SK-N-SH (cell line): ENCODE measurements around the gene BBOF1. TPM values are rescaled to one million over a fixed set of nuclear protein-coding genes. Genes with fewer than 3 reads are reported as not detected.

ENCODE experiments used
- CTCF ChIA-PET: fragments of 300-600, 350-600 bp; formaldehyde crosslinking; extraction: SDS; loops from one replicate; lab custom pipeline; 2021; lab: Yijun Ruan, JAX
- POLR2A ChIA-PET: fragments of 350-600 bp; sonication (Branson Sonifier 250); formaldehyde crosslinking; extraction: SDS; loops from one replicate; lab custom pipeline; 2020; ENCODE audit warnings: antibody characterized with exemption, inconsistent platforms; lab: Yijun Ruan, JAX
- DNase-seq: peaks from one replicate; pipeline ENCODE4 v3.0.0; 2012
- H2AFZ ChIP-seq: fragments of 200-600 bp; sonication (generic); 2 replicates; pipeline ENCODE4 v1.8.1; 2016; ENCODE audit warnings: antibody characterized with exemption, mild to moderate bottlenecking, low read depth
- H3F3A ChIP-seq: fragments of 200-600 bp; sonication (generic); replicated peaks from 2 replicates; pipeline ENCODE3; 2016; ENCODE audit warnings: antibody characterized with exemption, mild to moderate bottlenecking; ENCODE audit not compliant: insufficient read depth
- H3K27ac ChIP-seq, 2 experiments: fragments of 200-500 bp in 1 of 2; fragments of 200-600 bp in 1 of 2; sonication (Bioruptor generic) in 1 of 2; sonication (generic), shearing (Covaris generic) in 1 of 2; 2 replicates each; pipeline versions ENCODE4 v1.5.1 to v1.6.1; 2014 to 2016; ENCODE audit warnings: low read depth in 2 of 2, inconsistent platforms in 1 of 2, low read length in 1 of 2, mild to moderate bottlenecking in 1 of 2, mixed read lengths in 1 of 2
- H3K27me3 ChIP-seq: fragments of 200-600 bp; sonication (generic), shearing (Covaris generic); 2 replicates; pipeline ENCODE4 v1.6.1; 2016; ENCODE audit warnings: mixed run types; ENCODE audit not compliant: insufficient read depth
- H3K36me3 ChIP-seq, 2 experiments: fragments of 200-500 bp in 1 of 2; fragments of 200-600 bp in 1 of 2; sonication (Bioruptor generic) in 1 of 2; sonication (generic) in 1 of 2; replicated peaks in 1 of 2; 2 replicates each; pipeline versions ENCODE3 to v1.5.1; 2014 to 2016; ENCODE audit warnings: low read length in 1 of 2, mild to moderate bottlenecking in 1 of 2; ENCODE audit not compliant: insufficient read depth in 2 of 2, control insufficient read depth in 1 of 2
- H3K4me1 ChIP-seq, 2 experiments: fragments of 200-500 bp in 1 of 2; fragments of 200-600 bp in 1 of 2; sonication (Bioruptor generic) in 1 of 2; sonication (generic), shearing (Covaris generic) in 1 of 2; 2 replicates each; pipeline versions ENCODE4 v1.5.1 to v1.6.1; 2014 to 2016; ENCODE audit warnings: low read depth in 1 of 2, low read length in 1 of 2, mixed run types in 1 of 2; ENCODE audit not compliant: insufficient read depth in 2 of 2, control insufficient read depth in 1 of 2
- H3K4me2 ChIP-seq: fragments of 200-600 bp; sonication (generic), shearing (Covaris generic); 2 replicates; pipeline ENCODE4 v1.6.1; 2017; ENCODE audit warnings: mixed run types
- H3K4me3 ChIP-seq, 2 experiments: fragments of 200-500 bp in 1 of 2; fragments of 200-600 bp in 1 of 2; sonication (Bioruptor generic) in 1 of 2; sonication (generic), shearing (Covaris generic) in 1 of 2; 2 replicates each; pipeline versions ENCODE4 v1.5.1 to v1.8.1; 2014 to 2016; ENCODE audit warnings: low read depth in 2 of 2, inconsistent platforms in 1 of 2, low read length in 1 of 2, mild to moderate bottlenecking in 1 of 2, mixed read lengths in 1 of 2, moderate library complexity in 1 of 2
- H3K79me2 ChIP-seq: fragments of 200-600 bp; sonication (generic); 2 replicates; pipeline ENCODE4 v1.8.1; 2017; ENCODE audit warnings: mild to moderate bottlenecking; ENCODE audit not compliant: insufficient read depth
- H3K9ac ChIP-seq: fragments of 200-600 bp; sonication (generic); 2 replicates; pipeline ENCODE4 v1.6.1; 2017; ENCODE audit warnings: mixed run types
- H3K9me2 ChIP-seq: fragments of 200-600 bp; sonication (generic); 2 replicates; pipeline ENCODE4 v1.6.1; 2017; ENCODE audit warnings: mixed run types
- H3K9me3 ChIP-seq: fragments of 200-600 bp; sonication (generic); 2 replicates; pipeline ENCODE4 v1.6.1; 2017; ENCODE audit warnings: mixed run types, mild to moderate bottlenecking, moderate library complexity
- H4K20me1 ChIP-seq: fragments of 200-600 bp; sonication (generic); 2 replicates; pipeline ENCODE4 v1.6.1; 2017; ENCODE audit warnings: mild to moderate bottlenecking, mixed run types; ENCODE audit not compliant: insufficient read depth
- EZH2phosphoT487 ChIP-seq: fragments of 200-600 bp; sonication (generic); IDR thresholded peaks from 2 replicates; pipeline ENCODE4 v1.6.1; 2017; ENCODE audit warnings: low read depth, mixed run types, mild to moderate bottlenecking, antibody characterized with exemption, moderate library complexity, borderline replicate concordance
- FOSL2 ChIP-seq: IDR thresholded peaks from 2 replicates; pipeline ENCODE4 v1.4.0; 2012; ENCODE audit warnings: low read depth, mild to moderate bottlenecking, moderate library complexity, borderline replicate concordance
- FOXM1 ChIP-seq: IDR thresholded peaks from 2 replicates; pipeline ENCODE4 v1.4.0; 2012; ENCODE audit warnings: low read depth, mild to moderate bottlenecking
- GATA2 ChIP-seq: sonication (generic); formaldehyde crosslinking; IDR thresholded peaks from 2 replicates; pipeline ENCODE4 v1.5.0; 2020; ENCODE audit warnings: mild to moderate bottlenecking, missing genetic modification reagents
- JUND ChIP-seq: IDR thresholded peaks from 2 replicates; pipeline ENCODE4 v1.4.0; 2012
- MXI1 ChIP-seq: IDR thresholded peaks from 2 replicates; pipeline ENCODE4 v1.6.1; 2012; ENCODE audit warnings: mild to moderate bottlenecking, low read depth, low read length, improper control_type of control experiment
- NFIC ChIP-seq: IDR thresholded peaks from 2 replicates; pipeline ENCODE4 v1.4.0; 2012; ENCODE audit warnings: borderline replicate concordance
- RCOR1 ChIP-seq: fragments of 150-350 bp; IDR thresholded peaks from 2 replicates; pipeline ENCODE4 v1.6.1; 2017; ENCODE audit warnings: antibody characterized with exemption, low read length
- SIN3A ChIP-seq: IDR thresholded peaks from 2 replicates; pipeline ENCODE4 v1.6.1; 2012; ENCODE audit warnings: low read depth, mild to moderate bottlenecking, low read length, moderate library complexity, borderline replicate concordance
- TAF1 ChIP-seq: IDR thresholded peaks from 2 replicates; pipeline ENCODE4 v1.6.1; 2012; ENCODE audit warnings: low read depth, mild to moderate bottlenecking, low read length, moderate library complexity, borderline replicate concordance
- YY1 ChIP-seq: IDR thresholded peaks from 2 replicates; pipeline ENCODE4 v1.4.0; 2012; ENCODE audit warnings: low read depth, mild to moderate bottlenecking
- WGBS: methylation state at CpG from one replicate; pipeline ENCODE4 v1.1.6; 2017; ENCODE audit warnings: low lambda C conversion rate; 5-methylcytosine and 5-hydroxymethylcytosine counted together
- polyA plus RNA-seq, 3 experiments: library from polyadenylated mRNA; depleted of rRNA; stranded (reverse); fragments of >200 nt; gene quantifications; 2 replicates each; pipeline ENCODE4 v1.2.3, GENCODE V29; 2012
- TF ChIP-seq, protein P1 (sequence below): IDR thresholded peaks from 2 replicates; pipeline ENCODE4 v1.4.0; 2012; ENCODE audit warnings: low read depth, borderline replicate concordance
- TF ChIP-seq, protein P2 (sequence below): IDR thresholded peaks from 2 replicates; pipeline ENCODE4 v1.4.0; 2012; ENCODE audit warnings: low read depth, borderline replicate concordance
- TF ChIP-seq, protein P3 (sequence below): IDR thresholded peaks from 2 replicates; pipeline ENCODE4 v1.4.0; 2012; ENCODE audit warnings: low read depth
- TF ChIP-seq, protein P4 (sequence below): fragments of 150-350 bp; IDR thresholded peaks from 2 replicates; pipeline ENCODE4 v1.6.1; 2016; ENCODE audit warnings: mild to moderate bottlenecking, low read depth, low read length
- TF ChIP-seq, protein P5 (sequence below): IDR thresholded peaks from 2 replicates; pipeline ENCODE4 v1.6.1; 2012; ENCODE audit warnings: mild to moderate bottlenecking, low read depth, low read length, moderate library complexity
- TF ChIP-seq, protein P6 (sequence below): fragments of 200-600 bp; sonication (generic); IDR thresholded peaks from 2 replicates; pipeline ENCODE4 v1.6.1; 2017; ENCODE audit warnings: antibody characterized with exemption, mild to moderate bottlenecking, moderate library complexity

BBOF1 gene
- polyA plus RNA-seq, 1 of the 3 experiments (the other 2 are of a cell fraction), result 1.9 TPM

DNA sequence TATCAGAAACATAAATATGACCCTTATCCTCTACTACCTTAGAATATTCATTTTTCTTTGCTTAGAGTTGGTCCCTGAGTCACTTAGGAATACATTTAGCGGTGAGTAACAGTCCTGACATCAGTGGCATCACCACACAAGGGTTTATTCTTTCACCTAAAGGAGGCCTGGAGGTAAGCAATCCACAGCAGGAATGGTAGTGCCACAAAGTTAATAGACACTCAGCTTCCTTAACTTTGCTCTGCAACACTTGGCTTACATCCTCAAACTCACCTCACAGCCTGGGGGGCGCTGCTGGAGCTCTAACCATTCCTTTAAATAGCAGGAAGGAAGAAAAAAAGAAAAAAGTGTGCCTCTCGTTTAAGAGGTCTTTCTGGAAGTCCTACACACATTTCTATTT lies 29.1 kb downstream of the BBOF1 start:
- no peaks in the 10 kb centered on the region for H3K9me2 ChIP-seq
- TF ChIP-seq YY1, result no peak
- TF ChIP-seq EZH2phosphoT487, result no peak
- TF ChIP-seq SIN3A, result no peak
- no peak for TF ChIP-seq TAF1
- TF ChIP-seq, all 33 proteins: peak for 0
- Histone ChIP-seq H3F3A (no peaks in the 10 kb centered on the region), H3K4me2 (no peak overlapping the region), H3K36me3 (no peaks in the 10 kb centered on the region), H2AFZ (no peak overlapping the region), H3K9me3 (no peaks in the 10 kb centered on the region), H3K27me3 (no peaks in the 10 kb centered on the region), H3K9ac (no peak overlapping the region), H4K20me1 (no peaks in the 10 kb centered on the region), H3K4me3 (no peak overlapping the region), H3K27ac (no peak overlapping the region; a peak in 1 of 4 replicates), H3K79me2 (no peaks in the 10 kb centered on the region), H3K4me1 (no peaks in the 10 kb centered on the region; a peak in 1 of 4 replicates)
- POLR2A ChIA-PET, result no interaction called here
- no peak for DNase-seq
- WGBS, result 68% methylated on average over 3 of the region's 3 CpGs
- CTCF ChIA-PET, result interaction anchor here (2.9 kb wide), 1 partner anchor 9 kb away, joined by 17 read pairs; no protein-coding TSS in a partner anchor

DNA sequence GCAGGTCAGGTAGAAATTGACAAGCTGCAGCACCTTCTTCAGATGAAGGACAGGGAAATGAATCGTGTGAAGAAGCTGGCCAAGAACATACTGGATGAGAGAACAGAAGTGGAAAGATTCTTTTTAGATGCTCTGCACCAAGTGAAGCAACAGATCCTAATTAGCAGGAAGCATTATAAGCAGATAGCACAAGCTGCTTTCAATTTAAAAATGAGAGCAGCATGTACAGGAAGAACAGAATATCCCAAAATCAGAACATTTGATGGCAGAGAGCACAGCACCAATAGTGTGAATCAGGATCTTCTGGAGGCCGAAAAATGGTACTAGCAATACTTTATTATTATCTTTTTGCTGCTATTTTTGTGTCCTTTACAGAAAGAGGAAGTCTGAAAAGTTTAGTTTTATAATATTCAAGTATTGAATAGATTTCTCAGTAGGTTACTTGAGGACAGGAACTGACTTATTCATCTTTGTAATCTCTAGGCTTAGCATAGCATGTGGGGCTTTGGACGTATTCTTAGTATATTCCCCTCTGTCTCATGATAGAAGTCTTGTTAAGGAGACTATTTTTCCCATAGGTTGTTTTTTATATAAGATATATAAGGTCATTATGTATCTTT lies 30.8 kb downstream of the BBOF1 start:
- Histone ChIP-seq H3K27me3 (no peaks in the 10 kb centered on the region), H3K9me2 (no peaks in the 10 kb centered on the region), H3K9me3 (no peaks in the 10 kb centered on the region), H3K4me3 (no peak overlapping the region), H3K4me2 (no peak overlapping the region), H3K79me2 (no peaks in the 10 kb centered on the region), H3K9ac (no peak overlapping the region), H3K27ac (no peak overlapping the region), H2AFZ (no peak overlapping the region), H3F3A (no peaks in the 10 kb centered on the region), H3K36me3 (no peaks in the 10 kb centered on the region), H3K4me1 (no peaks in the 10 kb centered on the region; a peak in 1 of 4 replicates), H4K20me1 (no peaks in the 10 kb centered on the region)
- peak; percentile 21 for DNase-seq
- CTCF ChIA-PET, result no interaction called here
- POLR2A ChIA-PET, result no interaction called here
- WGBS, result 74% methylated on average over 3 of the region's 3 CpGs
- no peak for TF ChIP-seq NFIC
- no peak for TF ChIP-seq EZH2phosphoT487
- TF ChIP-seq, protein P1, sequence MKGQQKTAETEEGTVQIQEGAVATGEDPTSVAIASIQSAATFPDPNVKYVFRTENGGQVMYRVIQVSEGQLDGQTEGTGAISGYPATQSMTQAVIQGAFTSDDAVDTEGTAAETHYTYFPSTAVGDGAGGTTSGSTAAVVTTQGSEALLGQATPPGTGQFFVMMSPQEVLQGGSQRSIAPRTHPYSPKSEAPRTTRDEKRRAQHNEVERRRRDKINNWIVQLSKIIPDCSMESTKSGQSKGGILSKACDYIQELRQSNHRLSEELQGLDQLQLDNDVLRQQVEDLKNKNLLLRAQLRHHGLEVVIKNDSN, result no peak
- TF ChIP-seq, protein P2, sequence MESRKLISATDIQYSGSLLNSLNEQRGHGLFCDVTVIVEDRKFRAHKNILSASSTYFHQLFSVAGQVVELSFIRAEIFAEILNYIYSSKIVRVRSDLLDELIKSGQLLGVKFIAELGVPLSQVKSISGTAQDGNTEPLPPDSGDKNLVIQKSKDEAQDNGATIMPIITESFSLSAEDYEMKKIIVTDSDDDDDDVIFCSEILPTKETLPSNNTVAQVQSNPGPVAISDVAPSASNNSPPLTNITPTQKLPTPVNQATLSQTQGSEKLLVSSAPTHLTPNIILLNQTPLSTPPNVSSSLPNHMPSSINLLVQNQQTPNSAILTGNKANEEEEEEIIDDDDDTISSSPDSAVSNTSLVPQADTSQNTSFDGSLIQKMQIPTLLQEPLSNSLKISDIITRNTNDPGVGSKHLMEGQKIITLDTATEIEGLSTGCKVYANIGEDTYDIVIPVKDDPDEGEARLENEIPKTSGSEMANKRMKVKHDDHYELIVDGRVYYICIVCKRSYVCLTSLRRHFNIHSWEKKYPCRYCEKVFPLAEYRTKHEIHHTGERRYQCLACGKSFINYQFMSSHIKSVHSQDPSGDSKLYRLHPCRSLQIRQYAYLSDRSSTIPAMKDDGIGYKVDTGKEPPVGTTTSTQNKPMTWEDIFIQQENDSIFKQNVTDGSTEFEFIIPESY, result no peak
- TF ChIP-seq FOXM1, result no peak
- TF ChIP-seq, protein P3, sequence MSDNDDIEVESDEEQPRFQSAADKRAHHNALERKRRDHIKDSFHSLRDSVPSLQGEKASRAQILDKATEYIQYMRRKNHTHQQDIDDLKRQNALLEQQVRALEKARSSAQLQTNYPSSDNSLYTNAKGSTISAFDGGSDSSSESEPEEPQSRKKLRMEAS, result no peak
- no peak for TF ChIP-seq GATA2 (CRISPR knock-in tag)
- TF ChIP-seq, protein P4, sequence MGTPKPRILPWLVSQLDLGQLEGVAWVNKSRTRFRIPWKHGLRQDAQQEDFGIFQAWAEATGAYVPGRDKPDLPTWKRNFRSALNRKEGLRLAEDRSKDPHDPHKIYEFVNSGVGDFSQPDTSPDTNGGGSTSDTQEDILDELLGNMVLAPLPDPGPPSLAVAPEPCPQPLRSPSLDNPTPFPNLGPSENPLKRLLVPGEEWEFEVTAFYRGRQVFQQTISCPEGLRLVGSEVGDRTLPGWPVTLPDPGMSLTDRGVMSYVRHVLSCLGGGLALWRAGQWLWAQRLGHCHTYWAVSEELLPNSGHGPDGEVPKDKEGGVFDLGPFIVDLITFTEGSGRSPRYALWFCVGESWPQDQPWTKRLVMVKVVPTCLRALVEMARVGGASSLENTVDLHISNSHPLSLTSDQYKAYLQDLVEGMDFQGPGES, result no peak
- TF ChIP-seq JUND, result no peak
- TF ChIP-seq FOSL2, result no peak
- TF ChIP-seq MXI1, result no peak
- TF ChIP-seq, protein P5, sequence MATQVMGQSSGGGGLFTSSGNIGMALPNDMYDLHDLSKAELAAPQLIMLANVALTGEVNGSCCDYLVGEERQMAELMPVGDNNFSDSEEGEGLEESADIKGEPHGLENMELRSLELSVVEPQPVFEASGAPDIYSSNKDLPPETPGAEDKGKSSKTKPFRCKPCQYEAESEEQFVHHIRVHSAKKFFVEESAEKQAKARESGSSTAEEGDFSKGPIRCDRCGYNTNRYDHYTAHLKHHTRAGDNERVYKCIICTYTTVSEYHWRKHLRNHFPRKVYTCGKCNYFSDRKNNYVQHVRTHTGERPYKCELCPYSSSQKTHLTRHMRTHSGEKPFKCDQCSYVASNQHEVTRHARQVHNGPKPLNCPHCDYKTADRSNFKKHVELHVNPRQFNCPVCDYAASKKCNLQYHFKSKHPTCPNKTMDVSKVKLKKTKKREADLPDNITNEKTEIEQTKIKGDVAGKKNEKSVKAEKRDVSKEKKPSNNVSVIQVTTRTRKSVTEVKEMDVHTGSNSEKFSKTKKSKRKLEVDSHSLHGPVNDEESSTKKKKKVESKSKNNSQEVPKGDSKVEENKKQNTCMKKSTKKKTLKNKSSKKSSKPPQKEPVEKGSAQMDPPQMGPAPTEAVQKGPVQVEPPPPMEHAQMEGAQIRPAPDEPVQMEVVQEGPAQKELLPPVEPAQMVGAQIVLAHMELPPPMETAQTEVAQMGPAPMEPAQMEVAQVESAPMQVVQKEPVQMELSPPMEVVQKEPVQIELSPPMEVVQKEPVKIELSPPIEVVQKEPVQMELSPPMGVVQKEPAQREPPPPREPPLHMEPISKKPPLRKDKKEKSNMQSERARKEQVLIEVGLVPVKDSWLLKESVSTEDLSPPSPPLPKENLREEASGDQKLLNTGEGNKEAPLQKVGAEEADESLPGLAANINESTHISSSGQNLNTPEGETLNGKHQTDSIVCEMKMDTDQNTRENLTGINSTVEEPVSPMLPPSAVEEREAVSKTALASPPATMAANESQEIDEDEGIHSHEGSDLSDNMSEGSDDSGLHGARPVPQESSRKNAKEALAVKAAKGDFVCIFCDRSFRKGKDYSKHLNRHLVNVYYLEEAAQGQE, result no peak
- TF ChIP-seq, protein P6, sequence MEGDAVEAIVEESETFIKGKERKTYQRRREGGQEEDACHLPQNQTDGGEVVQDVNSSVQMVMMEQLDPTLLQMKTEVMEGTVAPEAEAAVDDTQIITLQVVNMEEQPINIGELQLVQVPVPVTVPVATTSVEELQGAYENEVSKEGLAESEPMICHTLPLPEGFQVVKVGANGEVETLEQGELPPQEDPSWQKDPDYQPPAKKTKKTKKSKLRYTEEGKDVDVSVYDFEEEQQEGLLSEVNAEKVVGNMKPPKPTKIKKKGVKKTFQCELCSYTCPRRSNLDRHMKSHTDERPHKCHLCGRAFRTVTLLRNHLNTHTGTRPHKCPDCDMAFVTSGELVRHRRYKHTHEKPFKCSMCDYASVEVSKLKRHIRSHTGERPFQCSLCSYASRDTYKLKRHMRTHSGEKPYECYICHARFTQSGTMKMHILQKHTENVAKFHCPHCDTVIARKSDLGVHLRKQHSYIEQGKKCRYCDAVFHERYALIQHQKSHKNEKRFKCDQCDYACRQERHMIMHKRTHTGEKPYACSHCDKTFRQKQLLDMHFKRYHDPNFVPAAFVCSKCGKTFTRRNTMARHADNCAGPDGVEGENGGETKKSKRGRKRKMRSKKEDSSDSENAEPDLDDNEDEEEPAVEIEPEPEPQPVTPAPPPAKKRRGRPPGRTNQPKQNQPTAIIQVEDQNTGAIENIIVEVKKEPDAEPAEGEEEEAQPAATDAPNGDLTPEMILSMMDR, result no peak
- no peak for TF ChIP-seq RCOR1
